Stimulated activated CD4-positive, alpha-beta T cell treated with anti-CD3 and anti-CD28 coated beads, Interleukin-1b, Interleukin-23, amount 100 ng/mL, for 24 hours (primary cell): ENCODE data around the gene TGFBR3L.
"Not testable (repeated sequence)": the region's sequence is repeated elsewhere in the genome, so short reads cannot be mapped to it uniquely, and the experiment has no call there.

Experiments
- DNase-seq, 4 experiments: peaks; one replicate each; pipeline ENCODE4 v3.0.0-alpha.2; 2020; ENCODE audit warnings: low read depth in 4 of 4, low spot score in 1 of 4

Gene TGFBR3L

DNA sequence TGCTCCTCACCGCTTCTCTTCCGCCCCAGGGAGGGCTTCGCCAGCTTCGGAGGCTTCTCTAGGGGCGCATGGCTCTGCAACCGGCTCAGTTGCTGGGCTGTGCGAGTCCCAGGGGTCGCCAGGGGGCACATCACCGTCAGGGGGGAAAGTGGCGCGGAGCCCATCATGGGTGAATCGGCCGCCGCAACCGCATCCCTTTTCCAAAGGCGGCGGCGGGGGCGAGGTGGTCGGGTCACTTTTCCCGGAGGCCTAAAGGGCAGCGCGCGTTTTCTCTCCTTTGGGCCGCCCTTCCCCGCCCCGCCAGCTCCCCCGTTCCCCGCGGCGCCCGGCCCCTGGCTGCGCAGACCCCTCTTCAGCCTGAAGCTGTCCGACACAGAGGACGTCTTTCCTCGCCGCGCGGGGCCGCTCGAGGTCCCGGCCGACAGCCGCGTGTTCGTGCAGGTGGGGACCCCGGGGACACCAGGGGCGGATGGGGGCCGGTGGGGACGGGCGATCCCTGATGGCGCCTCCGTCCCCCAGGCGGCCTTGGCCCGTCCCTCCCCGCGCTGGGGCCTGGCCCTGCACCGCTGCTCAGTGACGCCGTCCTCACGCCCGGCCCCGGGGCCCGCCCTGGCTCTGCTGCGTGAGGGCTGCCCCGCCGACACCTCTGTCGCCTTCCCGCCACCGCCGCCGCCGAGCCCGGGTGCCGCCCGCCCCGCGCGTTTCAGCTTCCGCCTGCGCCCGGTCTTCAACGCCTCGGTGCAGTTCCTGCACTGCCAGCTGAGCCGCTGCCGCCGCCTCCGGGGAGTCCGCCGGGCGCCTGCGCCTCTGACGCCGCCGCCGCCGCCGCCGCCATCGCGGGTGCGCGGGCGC, 1.7 kb downstream of the TGFBR3L start:
- DNase-seq: peak in 2 of 4 experiments; percentile 49 to 55

- no peak for DNase-seq
Observed at GRCh38 chr19:7916955-7917266, 2.3 kb downstream of the TGFBR3L start.

DNA sequence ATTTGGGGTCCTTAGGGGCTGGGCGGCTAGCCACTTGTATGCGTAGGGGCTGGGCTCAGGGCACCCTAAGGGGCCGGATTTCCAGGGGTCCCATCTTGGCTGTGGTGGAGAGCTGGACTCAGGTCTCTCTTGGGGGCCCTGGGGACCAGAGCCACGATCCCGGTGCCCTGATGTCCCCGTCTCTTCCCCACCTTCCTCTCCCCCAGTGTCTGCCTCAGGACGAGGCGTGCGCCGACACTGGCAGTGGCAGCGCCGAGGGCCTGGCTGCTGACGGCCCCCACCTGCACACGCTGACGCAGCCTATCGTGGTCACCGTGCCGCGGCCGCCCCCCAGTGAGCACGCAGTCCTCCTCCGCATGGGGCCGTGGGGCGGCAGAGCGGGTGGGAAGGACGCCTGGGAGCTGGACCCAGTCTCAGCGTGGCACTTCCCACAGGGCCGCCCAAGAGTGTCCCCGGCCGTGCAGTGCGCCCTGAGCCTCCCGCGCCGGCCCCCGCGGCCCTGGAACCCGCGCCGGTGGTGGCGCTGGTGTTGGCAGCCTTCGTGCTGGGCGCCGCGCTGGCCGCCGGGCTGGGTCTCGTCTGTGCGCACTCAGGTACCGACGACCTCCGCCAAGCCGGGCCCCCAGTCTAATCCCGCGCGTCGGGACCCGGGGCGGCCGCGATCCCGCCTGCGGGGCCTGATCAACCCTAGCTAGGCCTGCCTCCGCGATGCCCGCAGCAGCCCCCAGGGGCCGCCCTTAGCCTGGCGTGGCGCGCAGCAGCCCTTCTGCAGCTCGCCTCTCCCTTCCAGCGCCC, 2.8 kb downstream of the TGFBR3L start:
- peak in 1 of 4 experiments; percentile 51 for DNase-seq

GRCh38 chr19:7918062-7918614, 3.5 kb downstream of the TGFBR3L start:
- DNase-seq: not testable (repeated sequence)

- DNase-seq: no peak
Observed at GRCh38 chr19:7918615-7919421, 4.2 kb downstream of the TGFBR3L start.

GRCh38 chr19:7919610-7920518, 5.2 kb downstream of the TGFBR3L start, which contains the start of gene SNAPC2:
Gene SNAPC2 (plus strand): TSS chr19:7920338. CDS start chr19:7920367, 29 bp downstream.
- DNase-seq: peak; percentile 87 to 96 (median 91)

GRCh38 chr19:7920519-7921301, 6.1 kb downstream of the TGFBR3L start:
- peak; percentile 100 for DNase-seq

GRCh38 chr19:7921302-7921966, 6.8 kb downstream of the TGFBR3L start:
- no peak for DNase-seq

DNA sequence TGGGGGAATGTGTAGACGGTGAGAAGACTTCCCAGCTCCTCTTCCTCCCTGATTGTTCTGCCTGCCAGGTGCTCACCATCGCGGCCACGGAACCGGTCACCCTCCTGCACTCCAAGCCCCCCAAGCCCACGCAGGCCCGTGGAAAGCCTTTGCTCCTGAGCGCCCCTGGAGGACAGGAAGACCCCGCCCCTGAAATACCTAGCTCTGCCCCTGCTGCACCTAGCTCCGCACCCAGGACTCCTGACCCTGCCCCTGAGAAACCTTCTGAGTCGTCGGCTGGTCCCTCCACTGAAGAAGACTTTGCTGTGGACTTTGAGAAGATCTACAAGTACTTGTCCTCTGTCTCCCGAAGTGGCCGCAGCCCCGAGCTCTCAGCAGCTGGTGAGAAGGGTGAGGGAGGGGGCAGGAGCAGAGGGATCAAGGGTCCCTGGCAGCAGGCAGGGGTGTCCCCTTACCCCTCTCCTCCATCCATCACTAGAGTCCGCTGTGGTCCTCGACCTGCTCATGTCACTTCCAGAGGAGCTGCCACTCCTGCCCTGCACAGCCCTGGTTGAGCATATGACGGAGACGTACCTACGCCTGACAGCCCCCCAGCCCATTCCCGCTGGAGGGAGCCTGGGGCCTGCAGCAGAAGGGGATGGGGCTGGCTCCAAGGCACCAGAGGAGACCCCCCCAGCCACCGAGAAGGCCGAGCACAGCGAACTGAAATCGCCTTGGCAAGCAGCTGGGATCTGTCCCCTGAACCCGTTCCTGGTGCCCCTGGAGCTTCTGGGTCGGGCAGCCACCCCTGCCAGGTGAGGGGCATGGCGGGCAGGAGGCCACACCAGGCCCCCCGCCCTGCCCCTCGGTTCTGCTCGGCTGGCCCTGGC, 7.6 kb downstream of the TGFBR3L start:
- DNase-seq: no peak

GRCh38 chr19:7922836-7923195, 8.2 kb downstream of the TGFBR3L start:
- DNase-seq: no peak

GRCh38 chr19:7923295-7924191, 8.9 kb downstream of the TGFBR3L start:
- DNase-seq: no peak

DNA sequence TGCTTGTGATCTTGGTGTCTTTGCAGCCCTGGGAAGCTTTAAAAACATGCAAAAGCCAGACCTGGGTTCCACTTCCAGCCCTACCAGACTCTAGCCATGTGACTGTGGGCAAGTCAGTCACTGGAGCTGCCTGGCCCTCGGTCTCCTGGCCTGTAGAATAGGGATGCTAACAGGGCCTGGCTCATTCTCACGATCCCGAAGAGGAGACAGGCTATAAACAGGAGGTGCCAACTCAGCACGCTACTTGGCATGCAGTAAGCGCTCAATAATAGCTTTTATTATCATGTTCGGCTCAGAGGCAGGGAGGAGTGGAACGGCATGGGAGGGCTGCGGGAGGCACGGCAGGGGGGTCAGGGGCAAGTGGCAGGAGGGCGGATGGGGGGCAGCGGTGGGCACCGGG, 9.6 kb downstream of the TGFBR3L start:
- DNase-seq: no peak

DNA sequence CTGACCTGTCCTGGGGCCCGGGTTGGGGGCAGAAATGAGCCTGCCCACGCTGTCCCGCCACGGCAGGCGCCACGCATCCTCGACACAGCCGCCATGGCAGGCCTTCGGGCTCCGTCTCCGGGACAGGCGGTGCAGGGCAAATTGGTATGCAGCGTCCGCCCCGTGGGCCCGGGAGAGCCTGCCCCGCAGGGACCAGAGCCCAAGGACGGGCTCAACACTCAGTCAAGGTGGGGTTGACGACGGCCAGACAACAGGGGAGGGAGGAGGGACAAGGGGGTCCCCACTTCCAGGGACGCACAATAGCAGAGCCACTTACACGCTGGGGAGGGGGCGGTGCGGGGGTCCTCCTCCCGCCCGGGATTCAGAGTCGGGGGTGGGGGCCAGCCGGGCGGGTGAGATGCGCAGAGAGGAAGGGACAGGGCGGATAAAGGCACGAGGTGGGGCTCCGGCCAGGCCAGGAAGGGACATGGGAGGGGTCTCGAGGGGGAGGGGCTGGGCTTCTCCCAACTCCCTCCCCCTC, 10.1 kb downstream of the TGFBR3L start:
- no peak for DNase-seq

DNA sequence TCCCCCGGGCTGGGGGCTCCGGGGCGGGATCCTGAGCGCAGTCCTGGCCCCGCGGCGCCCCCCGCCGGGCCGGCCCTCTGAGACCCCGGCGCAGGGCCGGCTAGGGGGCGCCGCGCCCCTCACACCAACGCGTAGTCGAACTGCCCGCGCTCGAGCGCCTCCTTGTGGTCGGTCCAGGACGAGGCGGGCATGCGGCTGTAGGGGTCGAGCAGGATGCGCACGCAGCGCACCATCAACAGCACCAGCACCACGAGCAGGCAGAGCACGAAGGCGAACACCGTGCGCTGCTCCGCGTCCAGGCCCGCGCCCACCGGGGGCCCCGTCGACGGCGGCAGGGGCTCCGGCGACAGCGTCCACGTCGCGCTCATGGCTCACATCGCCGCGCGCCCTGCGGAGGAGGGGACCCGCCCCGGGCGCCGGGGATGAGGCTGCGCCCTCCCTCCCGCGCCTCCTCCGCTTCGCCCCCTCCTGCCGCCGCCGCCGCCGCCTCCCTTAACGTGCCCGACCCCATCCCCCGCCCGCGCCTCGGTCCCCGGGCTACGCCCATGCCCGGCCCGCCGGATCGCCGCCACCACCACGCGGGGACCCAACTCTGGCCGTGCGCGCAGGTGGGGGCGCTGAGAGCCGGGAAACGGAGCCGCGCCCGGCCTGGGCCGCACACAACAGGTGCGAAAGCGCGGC, 10.7 kb downstream of the TGFBR3L start:
- peak in 3 of 4 experiments; percentile 59 to 67 (median 60) for DNase-seq

DNA sequence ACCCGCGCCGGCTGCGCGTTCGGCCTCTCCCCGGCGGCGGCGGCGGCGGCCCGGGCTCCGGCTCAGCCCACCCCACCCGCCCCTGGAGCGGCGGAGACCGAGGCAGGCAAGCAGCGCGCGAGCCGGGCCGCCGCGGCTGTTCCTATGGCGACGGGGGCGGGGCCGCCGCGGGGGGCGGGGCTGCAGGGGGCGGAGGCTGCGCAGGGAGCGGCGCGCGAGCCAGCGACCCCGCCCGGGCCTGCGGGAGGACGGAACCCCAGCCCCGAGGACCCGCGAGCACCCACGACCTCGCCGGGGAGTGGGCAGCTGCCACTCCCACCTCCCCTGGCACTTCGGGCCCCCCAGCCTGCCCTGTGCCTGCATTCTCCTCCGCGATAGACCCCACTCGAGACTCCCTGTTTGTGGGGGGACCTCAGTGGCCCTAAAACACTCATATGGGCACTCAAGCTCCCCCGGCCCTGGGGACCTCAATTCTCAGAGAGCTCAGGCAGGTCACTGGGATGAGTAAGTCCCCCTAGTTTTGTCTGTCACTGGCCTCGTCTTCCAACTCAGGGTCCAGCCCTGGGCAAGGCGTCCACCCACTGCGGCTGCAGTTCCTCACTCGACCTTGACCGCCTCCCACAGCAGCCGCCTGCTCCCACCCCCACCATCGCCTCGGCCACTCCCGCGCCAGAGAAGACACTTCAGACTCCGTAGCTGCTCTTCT, 11.5 kb downstream of the TGFBR3L start, which contains the start of gene CTXN1:
CTXN1 (minus strand) TSS at position 115 of the 706 bp plus-strand sequence. CDS start 597 bp downstream, outside the sequence.
- DNase-seq: peak; percentile 53 to 76 (median 66)
